ENCODE data around the gene ETV5. TPM values are rescaled to one million over a fixed set of nuclear protein-coding genes. Genes with fewer than 3 reads are reported as not detected.
A peak's percentile ranks its signal among the peaks of the same experiment; 100 is the strongest.
"Not testable (repeated sequence)": the region's sequence is repeated elsewhere in the genome, so short reads cannot be mapped to it uniquely, and the experiment has no call there.

Gene ETV5
- total RNA-seq, 1 donor: 5.1 TPM

DNA sequence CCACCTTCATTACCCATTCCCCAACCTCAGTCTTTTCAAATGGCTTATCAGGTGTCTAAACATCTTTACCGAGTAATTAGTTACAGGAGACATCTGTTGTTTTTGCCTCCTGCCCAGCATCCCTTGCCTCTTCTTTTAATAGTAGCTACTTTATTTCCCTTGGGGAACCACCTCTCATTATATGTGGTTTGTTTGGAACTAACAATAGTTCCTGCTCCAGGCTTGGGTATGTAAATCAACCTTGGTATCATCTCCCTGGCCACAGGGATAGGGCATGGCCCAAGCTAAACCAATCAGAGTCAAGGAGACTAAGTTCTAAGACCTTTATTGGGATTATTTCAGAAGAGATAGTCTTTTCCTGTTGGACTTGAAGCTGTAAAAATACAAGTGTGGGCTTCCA is 76.6 kb downstream of the ETV5 start:
- DNase-seq (ENCODE audit: low read depth in 2 of 3, low spot score in 2 of 3): no peak

DNA sequence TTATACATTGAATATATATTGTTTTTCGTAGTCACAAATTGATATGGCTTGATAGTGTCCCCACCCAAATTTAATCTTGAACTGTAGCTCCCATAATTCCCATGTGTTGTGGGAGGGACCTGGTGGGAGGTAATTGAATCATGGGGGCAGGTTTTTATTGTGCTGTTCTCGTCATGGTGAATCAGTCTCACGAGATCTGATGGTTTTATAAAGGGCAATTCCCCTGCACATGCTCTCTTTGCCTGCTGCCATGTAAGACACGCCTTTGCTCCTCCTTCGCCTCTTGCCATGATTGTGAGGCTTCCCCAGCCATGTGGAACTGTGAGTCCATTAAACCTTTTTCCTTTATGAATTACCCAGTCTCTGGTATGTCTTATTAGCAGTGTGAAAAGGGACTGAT is 82.9 kb downstream of the ETV5 start:
- DNase-seq (ENCODE audit: low read depth in 2 of 3, low spot score in 2 of 3): not testable (repeated sequence)

DNA sequence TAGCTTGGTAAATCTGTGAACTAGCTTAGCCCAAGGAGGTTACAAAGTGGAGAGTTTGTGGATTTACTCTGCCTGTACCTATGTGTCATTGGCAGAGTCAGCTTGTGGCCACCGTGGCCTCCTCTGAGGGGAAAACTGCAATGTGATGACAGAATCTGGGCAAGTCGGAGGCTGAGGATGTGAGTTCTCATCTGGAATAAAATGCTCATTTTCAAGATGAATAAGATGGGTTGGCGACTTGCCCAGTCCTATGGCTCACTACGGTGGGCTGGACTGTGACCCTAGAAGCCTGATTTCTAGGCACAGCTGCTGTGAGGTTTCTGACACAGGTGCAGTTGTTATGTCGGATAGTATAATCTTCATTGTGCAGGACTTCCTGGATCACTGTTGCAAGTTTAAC is 83.7 kb downstream of the ETV5 start:
- peak in 2 of 3 donors; percentile 30 to 57 for DNase-seq (ENCODE audit: low read depth in 2 of 3, low spot score in 2 of 3)

DNA sequence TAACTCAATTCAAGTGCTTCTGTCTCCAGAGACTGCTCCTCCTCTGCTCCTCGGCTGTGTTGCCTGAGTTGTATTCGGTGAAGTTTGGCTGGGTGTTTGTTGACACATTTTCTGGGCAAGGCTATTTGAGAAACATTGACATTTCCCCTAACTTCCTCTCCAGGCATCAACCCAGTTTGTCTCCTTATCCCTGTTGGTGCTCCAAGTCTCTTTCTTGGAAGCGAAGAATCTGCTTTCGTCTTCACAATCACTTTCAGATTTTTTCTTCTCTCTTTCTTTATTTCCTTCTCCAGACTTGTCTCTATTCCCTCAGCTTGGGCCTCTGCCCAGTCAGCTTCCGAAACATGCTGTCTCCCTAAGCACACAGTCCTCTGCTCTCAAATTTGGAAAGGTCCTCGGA is 84.7 kb downstream of the ETV5 start:
- DNase-seq (ENCODE audit: low read depth in 2 of 3, low spot score in 2 of 3): no peak

DNA sequence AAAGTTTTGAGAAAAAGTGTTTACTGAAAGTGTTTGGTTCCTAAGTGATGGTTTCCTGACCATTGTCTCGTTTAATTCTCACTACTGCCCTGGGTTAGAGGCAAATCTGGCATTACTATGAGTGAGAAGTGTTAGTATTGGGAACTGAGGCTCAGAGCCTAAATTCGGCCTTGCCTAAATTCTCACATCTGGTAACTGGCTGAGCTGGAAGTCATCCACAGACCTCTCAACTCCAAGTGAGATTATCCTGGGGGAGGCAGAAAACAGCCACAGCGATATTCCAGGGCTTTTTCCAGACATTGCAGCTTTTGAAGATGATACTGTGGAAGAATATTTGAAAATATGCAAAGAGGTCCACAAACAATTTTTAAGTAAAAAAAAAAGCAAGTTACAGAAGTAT is 86.0 kb downstream of the ETV5 start:
- no peak for DNase-seq (ENCODE audit: low read depth in 2 of 3, low spot score in 2 of 3)

DNA sequence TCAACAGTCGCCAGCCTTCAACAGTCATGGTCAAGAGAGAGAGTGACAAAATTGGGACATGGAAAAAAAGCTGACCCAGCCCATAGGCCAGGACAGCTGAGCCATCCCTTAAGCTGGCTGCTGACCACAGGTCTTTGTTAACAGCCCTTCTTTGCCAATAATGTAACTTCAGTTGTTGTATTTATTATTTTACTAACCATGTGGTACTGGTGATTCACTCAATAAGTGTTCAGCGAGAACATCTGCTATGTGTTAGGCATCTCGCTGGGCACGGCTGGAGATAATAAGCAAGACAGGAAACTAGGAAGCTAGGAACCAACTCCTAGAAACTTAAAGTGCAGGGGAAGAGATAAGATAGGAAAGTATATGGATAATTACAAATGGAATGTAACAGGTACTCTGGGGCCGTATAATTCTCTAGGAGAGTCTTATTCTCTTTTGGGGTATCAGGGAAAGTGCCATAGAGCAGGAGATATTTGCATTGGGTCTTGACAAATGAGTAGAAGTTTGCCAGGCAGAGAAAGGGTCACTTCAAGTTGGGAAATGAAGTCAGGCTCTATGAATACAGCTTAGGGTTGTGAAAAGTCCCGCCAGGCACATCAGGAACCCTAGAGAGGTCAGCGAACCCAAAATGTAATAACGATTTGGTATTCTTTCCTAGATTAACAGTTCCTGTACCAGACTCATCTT is 87.1 kb downstream of the ETV5 start:
- DNase-seq (ENCODE audit: low read depth in 2 of 3, low spot score in 2 of 3): no peak

DNA sequence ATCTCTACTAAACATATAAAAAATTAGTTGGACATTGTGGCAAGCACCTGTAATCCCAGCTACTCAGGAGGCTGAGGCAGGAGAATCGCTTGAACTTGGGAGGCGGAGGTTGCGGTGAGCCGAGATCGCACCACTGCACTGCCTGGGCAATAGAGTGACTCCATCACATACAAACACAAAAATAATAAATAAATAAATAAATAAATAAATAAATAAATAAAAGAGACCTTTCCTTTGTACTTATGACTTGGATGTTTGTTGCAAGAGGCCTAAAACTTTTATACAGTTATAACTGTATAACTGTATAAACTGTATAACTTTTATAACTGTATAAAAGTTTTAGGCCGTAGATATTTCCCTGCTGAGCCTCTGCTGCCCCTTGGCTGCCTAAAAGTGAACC is 87.6 kb downstream of the ETV5 start:
- not testable (repeated sequence) for DNase-seq (ENCODE audit: low read depth in 2 of 3, low spot score in 2 of 3)

DNA sequence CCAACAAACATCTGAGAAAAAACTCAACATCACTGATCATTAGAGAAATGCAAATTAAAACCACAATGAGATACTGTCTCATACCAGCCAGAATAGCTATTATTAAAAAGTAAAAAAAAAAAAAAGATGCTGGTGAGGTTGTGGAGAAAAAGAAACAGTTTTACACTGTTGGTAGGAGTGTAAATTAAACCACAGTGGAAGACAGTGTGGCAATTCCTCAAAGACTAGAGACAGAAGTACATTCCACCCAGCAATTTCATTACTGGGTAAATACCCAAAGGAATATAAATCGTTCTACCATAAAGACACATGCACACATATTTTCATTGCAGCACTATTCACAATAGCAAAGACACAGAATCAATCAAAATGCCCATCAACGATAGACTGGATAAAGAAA is 89.6 kb downstream of the ETV5 start:
- not testable (repeated sequence) for DNase-seq (ENCODE audit: low read depth in 2 of 3, low spot score in 2 of 3)

DNA sequence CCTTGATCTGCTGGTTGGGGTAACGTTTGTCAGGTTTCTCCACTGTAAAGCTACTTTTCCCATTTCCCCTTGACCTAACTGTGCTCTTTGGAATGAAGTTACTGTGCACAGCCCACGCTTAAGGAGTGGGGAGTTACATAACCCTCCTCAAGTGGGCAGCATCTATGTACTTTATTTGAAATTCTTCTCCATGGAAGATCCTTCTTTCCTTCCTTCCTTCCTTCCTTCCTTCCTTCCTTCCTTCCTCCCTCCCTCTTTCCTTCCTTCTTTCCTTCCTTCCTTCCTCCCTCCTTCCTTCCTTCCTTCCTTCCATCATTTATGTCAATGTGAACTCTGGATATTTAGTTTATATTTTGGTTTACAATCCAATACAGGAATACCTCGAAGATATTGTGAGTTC is 94.0 kb downstream of the ETV5 start:
- no peak for DNase-seq (ENCODE audit: low read depth in 2 of 3, low spot score in 2 of 3)

DNA sequence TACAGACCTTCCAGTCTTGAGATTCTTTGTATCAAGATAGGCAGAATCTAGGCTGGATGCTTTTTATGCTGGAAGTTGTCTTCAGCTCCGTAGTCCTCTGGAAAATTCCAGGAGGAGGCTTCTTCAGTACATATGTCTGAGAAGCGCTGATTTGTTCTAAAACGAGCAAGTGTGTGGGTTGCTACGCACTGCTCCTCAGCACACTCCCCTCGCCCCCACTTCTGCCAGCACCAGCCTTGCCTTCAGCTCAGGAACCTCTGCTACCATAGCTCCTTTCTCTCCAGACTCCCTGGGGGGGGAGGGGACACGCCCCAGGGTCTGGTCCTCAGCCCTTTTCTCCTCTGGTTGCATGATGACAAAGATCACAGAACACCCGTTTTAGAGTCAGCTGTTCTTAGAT is 95.6 kb downstream of the ETV5 start:
- no peak for DNase-seq (ENCODE audit: low read depth in 2 of 3, low spot score in 2 of 3)

DNA sequence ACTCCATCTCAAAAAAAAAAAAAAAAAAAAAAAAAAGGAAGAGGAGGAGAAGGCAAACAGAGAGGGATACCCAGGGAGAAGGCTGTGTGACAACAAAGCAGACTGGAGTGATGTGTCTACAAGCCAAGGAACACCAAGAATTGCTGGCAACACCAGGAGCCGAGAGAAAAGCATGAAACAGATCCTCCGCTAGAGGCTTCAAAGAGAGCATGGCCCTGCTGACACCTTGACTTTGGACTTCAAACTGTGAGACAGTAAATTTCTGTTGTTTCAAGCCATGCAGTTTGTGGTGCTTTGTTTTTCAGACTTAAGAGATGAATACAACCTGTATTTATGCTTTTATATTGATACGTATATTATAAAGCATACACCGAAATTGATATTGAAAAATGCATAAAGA is 96.8 kb downstream of the ETV5 start:
- DNase-seq (ENCODE audit: low read depth in 2 of 3, low spot score in 2 of 3): no peak

DNA sequence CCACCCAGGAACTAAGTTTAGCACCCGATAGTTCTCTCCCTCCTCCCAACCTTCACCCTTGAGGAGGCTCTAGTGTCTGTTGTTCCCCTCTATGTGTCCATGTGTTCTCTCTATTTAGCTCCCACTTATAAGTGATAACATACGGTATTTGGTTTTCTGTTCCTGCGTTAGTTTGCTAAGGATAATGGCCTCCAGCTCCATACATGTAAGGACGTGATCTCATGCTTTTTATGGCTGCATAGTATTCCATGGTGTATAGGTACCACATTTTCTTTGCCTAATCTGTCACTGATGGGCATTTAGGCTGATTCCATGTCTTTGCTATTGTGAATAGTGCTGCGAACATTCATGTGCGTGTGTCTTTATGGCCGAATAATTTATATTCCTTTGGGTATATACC is 104.2 kb downstream of the ETV5 start:
- DNase-seq (ENCODE audit: low read depth in 2 of 3, low spot score in 2 of 3): no peak

DNA sequence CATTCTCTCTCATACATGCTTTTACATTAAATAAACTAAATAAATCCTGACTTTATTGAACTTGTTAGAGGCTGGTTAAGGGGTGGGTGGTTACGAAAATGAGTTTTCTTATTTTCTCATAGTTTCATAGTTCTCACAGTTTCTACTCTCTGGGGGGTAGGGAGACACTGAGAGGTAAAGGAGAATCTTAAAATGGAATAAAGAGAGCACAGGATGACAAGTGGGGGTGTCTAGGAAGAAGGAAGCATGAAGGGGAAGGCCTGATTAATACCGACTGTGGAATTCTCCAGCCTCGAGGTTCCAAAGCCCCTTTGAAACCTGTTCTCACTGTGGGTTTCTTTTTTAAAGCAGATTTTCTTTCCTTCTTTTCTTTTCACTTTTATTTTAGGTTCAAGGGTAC is 104.7 kb downstream of the ETV5 start:
- DNase-seq (ENCODE audit: low read depth in 2 of 3, low spot score in 2 of 3): no peak

DNA sequence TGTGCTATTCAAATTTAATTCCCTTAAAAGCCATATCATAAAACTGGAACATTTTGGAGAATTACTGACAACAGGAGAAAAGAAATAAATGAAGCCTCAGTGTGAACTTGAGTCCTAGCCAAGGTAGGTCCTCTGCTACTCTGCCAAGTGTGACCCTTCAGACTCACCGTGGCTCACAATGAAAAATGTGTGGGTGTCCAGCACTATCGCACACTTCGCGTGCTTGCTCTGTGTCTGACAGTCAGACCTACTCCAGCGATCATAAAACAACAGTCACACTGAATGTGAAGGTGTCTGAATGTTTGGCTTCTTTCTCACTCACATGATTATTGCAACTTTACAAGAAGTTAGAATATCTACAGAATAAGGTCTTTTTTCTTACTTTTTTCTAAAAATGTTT is 105.3 kb downstream of the ETV5 start:
- no peak for DNase-seq (ENCODE audit: low read depth in 2 of 3, low spot score in 2 of 3)

DNA sequence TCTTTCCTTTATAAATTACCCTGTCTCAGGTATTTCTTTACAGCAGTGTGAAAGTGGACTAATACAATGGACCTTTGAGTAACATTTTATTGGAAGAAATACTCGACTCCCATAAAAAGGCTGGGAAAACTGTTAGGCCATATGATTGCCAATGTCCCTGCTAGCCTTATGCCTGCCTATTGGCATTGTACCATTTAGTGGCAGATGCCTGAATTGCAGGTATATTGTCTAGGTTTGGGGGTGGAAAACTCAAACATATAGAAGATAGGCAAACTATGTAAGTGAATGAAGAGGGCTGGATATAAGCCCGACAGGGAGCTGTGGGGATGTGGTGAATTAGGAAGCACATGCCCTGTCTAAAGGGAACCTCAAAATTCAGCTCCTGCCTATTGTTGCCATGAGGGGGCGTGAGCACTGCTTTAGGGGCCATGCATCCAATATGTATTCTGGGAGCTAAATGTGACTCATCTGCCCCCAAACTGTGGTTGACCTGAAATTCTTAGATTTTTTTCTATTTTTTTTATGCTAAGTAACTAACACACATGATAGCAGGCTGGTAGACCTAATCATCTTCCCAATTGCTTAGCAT is 105.9 kb downstream of the ETV5 start:
- peak in 2 of 3 donors; percentile 41 to 42 for DNase-seq (ENCODE audit: low read depth in 2 of 3, low spot score in 2 of 3)

DNA sequence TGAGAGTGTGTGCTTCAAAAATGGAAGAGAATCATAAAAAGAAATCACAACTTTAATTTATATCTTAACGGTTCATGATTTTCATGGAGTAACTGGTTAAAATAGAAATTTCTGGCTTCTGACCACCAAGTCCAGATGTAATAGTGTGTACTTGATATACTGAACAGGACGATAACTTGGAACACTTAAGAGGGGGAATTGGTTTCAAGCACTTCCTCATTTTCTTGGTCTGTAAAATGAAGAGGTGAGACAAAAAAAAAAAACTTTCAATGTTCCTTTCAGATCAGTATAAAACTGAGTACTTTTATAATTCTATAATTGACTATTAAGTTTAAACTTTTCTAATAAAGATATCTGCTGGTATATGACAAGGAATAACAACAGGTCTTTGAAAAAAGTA is 107.0 kb downstream of the ETV5 start:
- peak in 1 of 3 donors; percentile 29 for DNase-seq (ENCODE audit: low read depth in 2 of 3, low spot score in 2 of 3)

DNA sequence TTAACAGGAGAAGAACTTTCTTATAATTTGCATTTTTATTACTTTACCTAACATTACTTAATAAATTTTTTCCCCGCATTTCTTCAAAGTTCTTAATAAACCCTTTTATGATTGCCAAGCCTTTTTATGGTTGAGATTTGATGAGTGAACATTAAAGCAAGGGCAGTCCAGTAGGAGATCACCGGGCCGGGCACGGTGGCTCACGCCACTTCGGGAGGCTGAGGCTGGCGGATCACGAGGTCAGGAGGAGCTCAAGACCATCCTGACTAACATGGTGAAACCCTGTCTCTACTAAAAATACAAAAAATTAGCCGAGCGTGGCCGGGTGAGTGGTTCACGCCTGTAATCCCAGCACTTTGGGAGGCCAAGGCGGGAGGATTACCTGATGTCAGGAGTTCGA is 109.7 kb downstream of the ETV5 start:
- DNase-seq (ENCODE audit: low read depth in 2 of 3, low spot score in 2 of 3): no peak

DNA sequence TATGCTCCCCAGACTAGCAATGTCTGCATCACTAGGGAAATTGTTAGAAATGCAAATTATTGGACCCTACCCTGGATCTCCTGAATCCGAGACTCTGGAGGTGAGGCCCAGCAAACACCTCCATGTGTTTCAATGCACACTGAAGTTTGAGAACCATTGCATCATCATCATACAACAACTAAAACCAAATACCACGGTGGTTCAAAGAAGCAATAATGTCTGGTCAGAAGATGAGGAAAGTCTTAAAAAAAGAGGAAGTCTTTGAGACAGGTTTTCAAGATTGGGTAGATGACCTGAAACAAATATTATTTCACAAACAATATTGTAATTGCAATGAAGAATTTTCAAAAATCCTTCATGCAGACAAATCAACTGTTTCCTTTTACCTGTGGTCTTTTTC is 110.8 kb downstream of the ETV5 start:
- DNase-seq (ENCODE audit: low read depth in 2 of 3, low spot score in 2 of 3): no peak

DNA sequence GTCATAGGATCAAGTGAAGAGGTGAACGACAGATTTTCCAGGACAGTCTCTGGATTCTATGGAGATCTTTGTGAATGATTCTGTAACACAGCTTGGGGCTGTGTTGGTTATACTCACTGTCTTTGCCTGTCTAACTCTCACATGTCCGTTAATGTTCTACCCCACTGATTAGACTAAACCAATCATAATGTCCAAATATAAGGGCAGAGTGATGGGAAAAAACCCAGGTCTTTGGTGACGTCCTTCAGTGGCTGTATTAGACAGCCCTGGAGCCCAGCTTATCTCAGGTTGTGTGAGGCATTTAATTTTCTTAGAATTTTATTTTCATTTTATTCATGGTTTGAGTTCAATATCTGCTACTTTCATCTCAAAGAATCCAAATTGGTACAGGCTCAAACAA is 111.8 kb downstream of the ETV5 start:
- no peak for DNase-seq (ENCODE audit: low read depth in 2 of 3, low spot score in 2 of 3)
